GM12874 (cell line): ENCODE measurements around the gene CAB39.

Source experiments
- CTCF ChIP-seq: IDR thresholded peaks from 2 replicates; pipeline ENCODE4 v1.5.1; 2011; ENCODE audit warnings: low read depth, mild to moderate bottlenecking, control low read depth, low read length, moderate library complexity; ENCODE audit not compliant: insufficient read depth

Gene CAB39

GRCh38 chr2:230869914-230870543 is 157.4 kb downstream of the CAB39 start:
- no peak for TF ChIP-seq CTCF
